Globus pallidus (tissue), 1 donor: ENCODE data around the gene TNNI3.
A peak's percentile ranks its signal among the peaks of the same experiment; 100 is the strongest.
"Not testable (repeated sequence)": the region's sequence is repeated elsewhere in the genome, so short reads cannot be mapped to it uniquely, and the experiment has no call there.

ENCODE experiments used
- DNase-seq: peaks from one replicate; pipeline ENCODE4 v3.0.0-alpha.2; 2015; ENCODE audit warnings: low spot score

The TNNI3 gene

GRCh38 chr19:55173186-55173713 is 15.7 kb upstream of the TNNI3 start:
- no peak for DNase-seq

- DNase-seq, result no peak
Measured at GRCh38 chr19:55172741-55173140, 15.2 kb upstream of the TNNI3 start.

GRCh38 chr19:55172318-55172717 is 14.8 kb upstream of the TNNI3 start:
- DNase-seq, result not testable (repeated sequence)

- no peak for DNase-seq
Measured at GRCh38 chr19:55171440-55171839, 13.9 kb upstream of the TNNI3 start.

- DNase-seq, result no peak
Measured at GRCh38 chr19:55169136-55169535, 11.6 kb upstream of the TNNI3 start.

DNA sequence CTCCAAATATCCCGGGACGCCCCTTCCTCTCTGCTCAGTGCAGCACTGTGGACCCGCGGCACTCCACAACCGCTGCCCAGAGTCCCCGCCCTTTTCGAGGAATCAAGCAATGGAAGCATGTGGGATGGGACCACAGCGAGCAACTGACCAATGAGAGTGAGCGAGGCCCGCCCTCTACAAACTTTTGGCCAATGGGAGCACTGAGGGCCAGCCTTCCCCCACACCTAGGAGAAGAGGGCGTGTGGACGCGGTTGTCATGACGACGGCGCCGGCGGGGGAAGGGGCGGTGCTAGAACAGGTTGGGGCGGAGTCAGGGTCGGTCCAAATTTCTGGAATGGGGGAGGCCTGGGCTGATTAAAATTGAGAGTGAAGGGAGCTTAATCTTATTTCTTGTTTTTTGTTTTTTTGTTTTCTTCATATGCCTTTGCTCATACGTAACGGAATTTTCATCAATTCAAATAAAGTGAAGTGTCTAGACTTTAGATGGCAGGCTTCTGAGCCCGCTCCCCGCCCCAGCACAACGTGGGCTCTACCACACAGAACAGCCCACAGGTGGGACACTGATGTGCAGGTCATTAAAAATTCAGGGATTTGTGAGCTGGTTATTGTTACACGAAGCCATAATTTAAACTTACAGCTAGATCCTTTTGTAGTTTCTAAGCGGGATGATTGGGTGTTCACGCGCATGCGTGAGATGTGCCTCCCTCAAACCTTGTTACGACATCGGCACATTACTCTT is 9.2 kb upstream of the TNNI3 start, which contains the start of gene DNAAF3:
Gene DNAAF3, minus strand, starts transcription at position 84 of the 739 bp plus-strand sequence. CDS start 200 bp downstream, outside the sequence.
- peak; percentile 95 for DNase-seq

DNA sequence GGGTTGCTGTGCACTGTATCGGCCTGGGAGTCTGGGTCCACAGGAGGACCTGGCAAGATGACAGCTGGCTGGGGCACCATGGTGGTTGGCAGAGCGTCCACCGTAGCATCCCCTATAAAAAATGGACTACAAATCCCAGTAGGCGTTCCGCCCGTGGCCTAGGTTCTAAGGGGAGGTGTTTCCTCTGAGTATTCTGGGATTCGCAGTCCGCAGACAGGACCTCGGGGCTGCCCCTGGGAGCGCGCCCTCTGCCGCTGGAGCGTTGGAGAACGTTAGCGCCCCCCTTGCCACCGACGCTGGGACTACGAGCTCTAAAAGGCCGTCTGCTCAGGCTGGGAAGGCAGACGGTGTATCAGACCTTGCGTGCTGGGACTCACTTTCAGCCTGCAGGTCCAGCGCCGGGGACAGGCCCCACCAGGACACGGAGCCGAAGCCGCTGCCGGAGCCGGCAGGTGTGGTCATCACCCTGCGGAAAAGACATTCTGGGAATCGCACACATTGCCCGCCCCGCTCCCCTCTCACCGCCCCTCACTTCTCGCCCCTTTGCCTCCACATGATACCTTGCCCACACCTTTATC is 8.5 kb upstream of the TNNI3 start:
- DNase-seq, result peak; percentile 74

DNA sequence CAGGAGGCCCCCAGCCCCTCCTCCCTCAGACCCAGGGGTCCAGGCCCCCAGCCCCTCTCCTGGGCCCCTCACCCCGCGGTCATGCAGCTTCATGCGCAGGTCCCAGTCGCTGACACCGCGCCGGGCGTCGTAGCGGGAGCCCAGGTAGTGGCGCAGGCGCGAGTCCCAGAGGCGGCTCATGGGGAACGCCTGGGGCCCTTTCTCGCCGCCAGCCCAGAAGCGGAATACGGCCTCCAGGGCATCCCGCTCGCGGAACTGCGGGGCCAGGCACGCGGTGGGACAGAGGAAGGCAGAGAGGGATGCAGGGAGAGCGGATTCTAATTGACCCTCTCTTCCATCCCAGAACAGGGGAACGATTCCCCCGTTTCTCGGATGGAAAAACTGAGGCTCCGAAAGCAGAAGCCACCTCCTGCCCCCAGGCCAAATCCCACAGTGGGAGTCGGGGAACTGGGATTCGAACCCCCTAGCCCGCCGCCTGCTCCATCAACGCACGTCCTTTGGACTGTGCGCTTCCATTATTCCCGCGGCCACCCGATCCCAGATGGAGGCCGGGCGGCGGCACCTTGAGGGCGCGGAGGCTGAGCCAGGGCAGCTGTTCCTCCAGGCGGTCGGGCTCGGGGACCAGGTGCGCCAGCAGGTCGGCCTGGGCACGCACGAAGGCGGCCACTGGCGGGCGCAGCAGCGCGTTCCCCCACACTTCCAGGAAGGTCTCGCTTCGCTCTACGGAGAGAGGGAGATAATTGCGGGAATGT is 4.2 kb upstream of the TNNI3 start:
- DNase-seq, result no peak

- no peak for DNase-seq
Measured at GRCh38 chr19:55160986-55161365, 3.4 kb upstream of the TNNI3 start.

- peak; percentile 41 for DNase-seq
Measured at GRCh38 chr19:55160128-55160985, 2.8 kb upstream of the TNNI3 start.

GRCh38 chr19:55158848-55159749 is 1.6 kb upstream of the TNNI3 start:
- no peak for DNase-seq

- DNase-seq, result no peak
Measured at GRCh38 chr19:55158423-55158822, 891 bp upstream of the TNNI3 start.

GRCh38 chr19:55156202-55157063 is 1.1 kb downstream of the TNNI3 start:
- no peak for DNase-seq

GRCh38 chr19:55155784-55156183 is 1.7 kb downstream of the TNNI3 start:
- not testable (repeated sequence) for DNase-seq

GRCh38 chr19:55153652-55154264 is 3.8 kb downstream of the TNNI3 start:
- no peak for DNase-seq

DNA sequence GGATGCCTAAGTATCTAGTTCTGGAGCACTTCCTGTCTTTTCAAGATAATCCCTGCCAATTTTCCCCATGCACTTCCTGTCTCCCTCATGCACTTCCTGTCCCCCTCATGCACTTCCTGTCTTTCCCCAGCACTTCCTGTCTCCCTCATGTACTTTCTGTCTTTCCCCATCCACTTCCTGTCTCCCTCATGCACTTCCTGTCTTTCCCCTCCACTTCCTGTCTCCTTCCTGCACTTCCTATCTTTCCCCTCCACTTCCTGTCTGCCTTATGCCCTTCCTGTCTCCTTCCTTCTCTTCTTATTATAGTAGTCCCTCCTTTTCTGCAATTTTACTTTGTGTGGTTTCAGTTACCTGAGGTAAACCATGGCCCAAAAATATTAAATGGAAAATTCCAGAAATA is 5.5 kb downstream of the TNNI3 start:
- no peak for DNase-seq

- DNase-seq, result no peak
Measured at GRCh38 chr19:55149078-55150003, 8.2 kb downstream of the TNNI3 start, which contains the start of gene TNNT1. TSS of gene TNNT1 (minus strand) at chr19:55149206. CDS start at chr19:55147157, 2,049 bp downstream.
